ENCODE results near the gene SMPDL3A.

The SMPDL3A gene

GRCh38 chr6:122779667-122780066 is 9.4 kb upstream of the SMPDL3A start, which contains the start of gene FABP7:
Gene FABP7, plus strand, starts transcription at chr6:122779716. Its CDS starts 79 bp downstream, at chr6:122779795.
- no peaks in the 10 kb centered on the region for H3K4me1 ChIP-seq
- no peak within 1 kb of the TSS for H3K4me3 ChIP-seq (ENCODE audit: low read depth, low read length)
- peaks cover 31% of the 10 kb centered on the region for H3K27me3 ChIP-seq
- H3K9me3 ChIP-seq, result no peaks in the 10 kb centered on the region
- TF ChIP-seq CTCF (IDR thresholded peaks at IDR 0.05; ENCODE audit: low read depth, low read length), result no peak
- H3K36me3 ChIP-seq, result no peaks in the 10 kb centered on the region
- DNase-seq, result no peak

GRCh38 chr6:122780114-122780513 is 8.9 kb upstream of the SMPDL3A start:
- no peak for TF ChIP-seq CTCF (IDR thresholded peaks at IDR 0.05; ENCODE audit: low read depth, low read length)
- no peak for DNase-seq
- peaks cover 31% of the 10 kb centered on the region for H3K27me3 ChIP-seq
- H3K9me3 ChIP-seq, result no peaks in the 10 kb centered on the region
- no peaks in the 10 kb centered on the region for H3K4me1 ChIP-seq
- no peaks in the 10 kb centered on the region for H3K36me3 ChIP-seq
- no peak overlapping the region for H3K4me3 ChIP-seq (ENCODE audit: low read depth, low read length)

DNA sequence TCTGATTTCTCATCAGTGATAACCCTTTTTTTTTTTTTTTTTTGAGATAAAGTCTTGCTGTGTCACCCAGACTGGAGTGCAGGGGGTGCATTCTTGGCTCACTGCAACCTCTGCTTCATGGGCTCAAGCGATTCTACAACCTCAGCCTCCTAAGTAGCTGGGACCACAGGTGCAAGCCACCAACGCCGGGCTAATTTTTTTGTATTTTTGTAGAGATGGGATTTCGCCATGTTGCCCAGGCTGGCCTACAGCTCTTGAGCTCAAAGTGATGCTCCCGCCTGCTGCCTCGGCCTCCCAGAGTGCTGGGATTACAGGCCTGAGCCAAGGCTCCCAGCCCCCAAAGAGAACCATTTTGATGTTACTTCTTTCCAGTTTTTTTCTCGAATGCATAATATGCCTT is 7.3 kb upstream of the SMPDL3A start:
- H3K4me3 ChIP-seq (ENCODE audit: low read depth, low read length), result no peak overlapping the region
- no peaks in the 10 kb centered on the region for H3K4me1 ChIP-seq
- no peak for TF ChIP-seq CTCF (IDR thresholded peaks at IDR 0.05; ENCODE audit: low read depth, low read length)
- no peaks in the 10 kb centered on the region for H3K36me3 ChIP-seq
- DNase-seq, result no peak
- no peaks in the 10 kb centered on the region for H3K9me3 ChIP-seq
- H3K27me3 ChIP-seq, result peaks cover 31% of the 10 kb centered on the region

- DNase-seq, result no peak
- no peak for TF ChIP-seq CTCF (IDR thresholded peaks at IDR 0.05; ENCODE audit: low read depth, low read length)
- H3K36me3 ChIP-seq, result no peaks in the 10 kb centered on the region
- H3K9me3 ChIP-seq, result no peaks in the 10 kb centered on the region
- peaks cover 25% of the 10 kb centered on the region for H3K27me3 ChIP-seq
- no peaks in the 10 kb centered on the region for H3K4me1 ChIP-seq
- no peak overlapping the region for H3K4me3 ChIP-seq (ENCODE audit: low read depth, low read length)
Measured at GRCh38 chr6:122783401-122783800, 5.7 kb upstream of the SMPDL3A start.

- H3K9me3 ChIP-seq, result no peaks in the 10 kb centered on the region
- H3K4me1 ChIP-seq, result no peaks in the 10 kb centered on the region
- no peak overlapping the region for H3K4me3 ChIP-seq (ENCODE audit: low read depth, low read length)
- DNase-seq, result no peak
- H3K36me3 ChIP-seq, result no peaks in the 10 kb centered on the region
- no peak for TF ChIP-seq CTCF (IDR thresholded peaks at IDR 0.05; ENCODE audit: low read depth, low read length)
- H3K27me3 ChIP-seq, result peaks cover 9% of the 10 kb centered on the region; the same call in 1 of the 2 replicates
Measured at GRCh38 chr6:122785891-122786290, 3.2 kb upstream of the SMPDL3A start.

DNA sequence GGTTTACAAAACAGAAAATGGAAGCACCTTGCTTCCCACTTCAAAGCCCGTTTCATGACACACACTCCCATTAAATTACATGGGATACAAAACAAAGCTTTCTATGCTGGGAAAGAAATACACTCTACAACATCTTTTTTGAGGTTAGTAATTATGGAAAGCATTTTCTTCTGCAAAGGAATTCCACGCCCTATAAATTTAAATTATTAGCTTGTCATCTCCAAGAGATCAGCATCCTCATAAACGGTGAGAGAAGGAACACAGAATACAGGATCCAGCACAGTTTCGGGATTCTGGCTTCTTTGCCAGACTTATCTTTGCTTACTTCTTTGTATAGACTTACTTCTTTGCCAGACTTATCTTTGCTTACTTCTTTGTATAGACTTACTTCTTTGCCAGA is 1.3 kb upstream of the SMPDL3A start:
- TF ChIP-seq CTCF (IDR thresholded peaks at IDR 0.05; ENCODE audit: low read depth, low read length), result no peak
- Histone ChIP-seq H3K4me3 (ENCODE audit: low read depth, low read length) (no peak overlapping the region), H3K9me3 (no peaks in the 10 kb centered on the region), H3K4me1 (no peaks in the 10 kb centered on the region), H3K36me3 (no peaks in the 10 kb centered on the region), H3K27me3 (peaks cover 6% of the 10 kb centered on the region; the same call in 1 of the 2 replicates)
- DNase-seq, result no peak
